Mesothelial cell of epicardium (in vitro differentiated cells): ENCODE results near the gene AFF1. TPM values are rescaled to one million over a fixed set of nuclear protein-coding genes. Genes with fewer than 3 reads are reported as not detected.

Experiments
- DNase-seq, 2 experiments: peaks; one replicate each; pipeline ENCODE4 v3.0.0; 2021; ENCODE audit warnings: low spot score in 2 of 2; ENCODE audit not compliant: unreplicated experiment in 2 of 2
- H3K27ac Mint-ChIP-seq: 2 replicates; pipeline ENCODE4 v1.8.0; 2021; ENCODE audit warnings: mixed read lengths
- H3K27me3 Mint-ChIP-seq: 2 replicates; pipeline ENCODE4 v1.8.0; 2021; ENCODE audit warnings: low read depth, mixed read lengths
- H3K36me3 Mint-ChIP-seq: 2 replicates; pipeline ENCODE4 v1.8.0; 2021; ENCODE audit warnings: mixed read lengths
- H3K4me1 Mint-ChIP-seq: 2 replicates; pipeline ENCODE4 v1.8.0; 2021; ENCODE audit warnings: mixed read lengths
- H3K4me3 Mint-ChIP-seq: 2 replicates; pipeline ENCODE4 v1.8.0; 2021; ENCODE audit warnings: mild to moderate bottlenecking, moderate library complexity, mixed read lengths
- H3K9me3 Mint-ChIP-seq: 2 replicates; pipeline ENCODE4 v1.8.0; 2021; ENCODE audit warnings: mixed read lengths
- CTCF ChIP-seq: fragments of 200-600 bp; sonication (generic); IDR thresholded peaks from one replicate; pipeline ENCODE4 v1.5.0; 2021; ENCODE audit warnings: antibody characterized with exemption; ENCODE audit not compliant: unreplicated experiment
- total RNA-seq: library from RNA; stranded (reverse); gene quantifications from 3 replicates; pipeline ENCODE4 v1.2.1, GENCODE V29; 2021

The AFF1 gene
- total RNA-seq, 1 donor from 2014 or later: 18.2 TPM

GRCh38 chr4:87041141-87041540, 106.3 kb downstream of the AFF1 start:
- Mint-ChIP-seq H3K27me3 (no peaks in the 10 kb centered on the region), H3K27ac (no peak overlapping the region), H3K4me3 (no peak overlapping the region), H3K9me3 (no peaks in the 10 kb centered on the region), H3K36me3 (no peaks in the 10 kb centered on the region), H3K4me1 (peaks cover 32% of the 10 kb centered on the region)
- DNase-seq: no peak
- no peak for TF ChIP-seq CTCF

DNA sequence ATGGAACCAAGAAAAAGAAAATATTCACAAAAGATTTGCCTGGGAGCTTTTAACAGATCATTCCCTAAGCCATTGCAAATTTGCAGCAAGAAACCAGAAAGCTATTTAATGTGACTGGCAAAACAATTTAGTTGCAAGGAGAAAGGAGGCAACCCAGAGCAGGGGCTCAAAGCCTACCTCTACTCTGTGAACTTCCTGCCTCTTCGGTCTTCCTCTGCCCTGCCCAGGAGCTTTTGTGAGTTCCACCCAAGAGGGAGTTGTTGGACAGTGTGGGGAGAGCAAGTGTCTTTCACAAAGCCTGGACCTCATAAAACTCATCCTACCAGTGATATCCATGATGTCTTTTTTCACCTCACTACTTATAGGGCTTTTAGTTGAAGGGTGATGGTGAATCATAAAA, 107.4 kb downstream of the AFF1 start:
- TF ChIP-seq CTCF: no peak
- no peaks in the 10 kb centered on the region for H3K27me3 Mint-ChIP-seq
- H3K36me3 Mint-ChIP-seq: no peaks in the 10 kb centered on the region
- H3K9me3 Mint-ChIP-seq: no peaks in the 10 kb centered on the region
- DNase-seq: no peak
- no peak overlapping the region for H3K27ac Mint-ChIP-seq
- no peak overlapping the region for H3K4me3 Mint-ChIP-seq
- H3K4me1 Mint-ChIP-seq: peaks cover 28% of the 10 kb centered on the region

DNA sequence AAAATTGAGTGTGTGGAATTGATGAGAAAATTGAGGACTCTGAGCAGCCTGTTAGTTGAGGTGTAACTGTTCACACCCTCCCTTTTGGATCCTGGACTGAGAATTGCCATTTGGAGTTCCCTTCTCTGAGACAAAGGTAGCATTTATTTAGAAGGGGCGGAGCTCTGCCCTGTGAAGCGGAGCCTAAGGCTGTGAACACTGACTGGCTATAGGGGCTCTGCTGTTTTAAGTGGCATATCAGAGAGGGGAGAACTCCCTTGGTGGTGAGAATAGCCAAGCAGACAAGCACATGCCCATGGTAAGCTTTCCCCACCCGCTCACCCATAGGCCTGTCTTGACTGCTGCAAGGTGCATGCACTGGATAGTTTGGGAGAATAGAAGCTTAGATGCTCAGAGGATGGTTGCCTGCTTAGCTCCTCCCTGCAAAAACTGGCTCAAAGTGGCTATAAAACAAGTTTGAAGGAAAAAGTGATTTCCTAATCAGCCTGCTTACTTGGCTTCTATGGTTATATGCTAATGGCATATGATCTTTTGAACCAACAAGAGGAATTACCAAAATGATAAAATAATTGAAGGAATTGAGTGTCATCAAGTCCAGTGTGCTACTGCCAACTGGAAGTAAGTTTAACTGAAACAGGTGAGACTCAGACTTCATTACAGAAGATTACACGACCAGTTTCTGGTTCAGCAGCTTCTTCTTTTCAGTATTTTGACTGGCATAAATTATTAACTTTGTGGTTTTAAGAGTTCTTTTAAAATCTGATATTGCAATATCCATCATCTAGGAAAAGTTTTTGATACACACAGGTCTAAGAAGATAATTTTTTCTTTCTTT, 108.4 kb downstream of the AFF1 start:
- Mint-ChIP-seq H3K4me1 (peaks cover 20% of the 10 kb centered on the region), H3K36me3 (peaks cover 4% of the 10 kb centered on the region), H3K4me3 (no peak overlapping the region), H3K9me3 (no peaks in the 10 kb centered on the region), H3K27me3 (no peaks in the 10 kb centered on the region), H3K27ac (no peak overlapping the region)
- no peak for DNase-seq
- TF ChIP-seq CTCF: no peak

DNA sequence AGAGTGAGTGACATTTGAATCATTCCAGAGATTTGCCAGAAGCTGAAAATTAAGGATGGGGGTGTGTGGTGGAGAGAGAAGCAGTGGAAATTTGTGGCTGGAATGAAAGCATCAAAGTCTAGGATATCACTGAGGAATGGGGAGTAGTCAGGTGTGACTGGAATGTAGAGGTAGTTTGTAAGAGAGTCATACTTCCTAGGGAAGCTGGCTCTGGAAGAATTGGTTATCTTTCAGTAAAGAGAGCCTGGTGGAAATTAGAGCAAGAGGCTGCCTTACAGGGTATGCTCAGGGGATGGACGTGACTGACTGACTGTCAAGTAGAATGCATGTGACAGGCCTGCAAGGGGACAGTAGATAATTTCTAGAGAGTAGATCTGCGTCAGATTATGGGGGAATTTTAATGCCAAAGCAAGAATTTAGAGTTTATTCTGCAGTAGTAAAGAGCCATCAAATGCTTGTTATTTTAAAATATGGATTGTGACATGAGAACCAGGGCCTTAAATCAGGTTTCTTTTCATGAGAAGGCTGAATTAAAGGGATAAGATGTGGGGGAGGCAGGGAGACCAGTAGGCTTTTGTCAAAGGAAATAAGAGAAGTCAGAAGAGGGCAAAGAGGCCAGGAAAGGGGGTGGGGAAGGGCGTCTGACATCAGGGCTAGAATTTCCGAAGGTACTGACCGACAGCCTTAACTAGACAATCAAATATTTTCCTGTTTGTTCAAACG, 109.9 kb downstream of the AFF1 start:
- TF ChIP-seq CTCF: no peak
- H3K27me3 Mint-ChIP-seq: no peaks in the 10 kb centered on the region
- no peak overlapping the region for H3K4me3 Mint-ChIP-seq
- peaks cover 4% of the 10 kb centered on the region for H3K36me3 Mint-ChIP-seq
- H3K4me1 Mint-ChIP-seq: peaks cover 7% of the 10 kb centered on the region
- H3K27ac Mint-ChIP-seq: no peak overlapping the region
- DNase-seq: no peak
- no peaks in the 10 kb centered on the region for H3K9me3 Mint-ChIP-seq

GRCh38 chr4:87045234-87045558, 110.4 kb downstream of the AFF1 start:
- H3K9me3 Mint-ChIP-seq: no peaks in the 10 kb centered on the region
- H3K36me3 Mint-ChIP-seq: peaks cover 4% of the 10 kb centered on the region
- TF ChIP-seq CTCF: no peak
- H3K4me1 Mint-ChIP-seq: peaks cover 7% of the 10 kb centered on the region
- DNase-seq: no peak
- H3K27me3 Mint-ChIP-seq: no peaks in the 10 kb centered on the region
- no peak overlapping the region for H3K27ac Mint-ChIP-seq
- H3K4me3 Mint-ChIP-seq: no peak overlapping the region
